PC-3 (cell line): ENCODE measurements around the gene GFOD1.

Source experiments
- EZH2 ChIP-seq: fragments of 300-600 bp; sonication (generic); IDR thresholded peaks from one replicate; pipeline ENCODE4 v1.6.1; 2017; ENCODE audit warnings: antibody characterized with exemption, mild to moderate bottlenecking, low read length; ENCODE audit not compliant: unreplicated experiment
- TF ChIP-seq, protein P1 (sequence below): fragments of 300-600 bp; sonication (generic); conservative IDR thresholded peaks from 2 replicates; pipeline ENCODE4 v1.5.1; 2017; ENCODE audit warnings: antibody characterized with exemption, low read depth, mild to moderate bottlenecking, low read length

DNA sequence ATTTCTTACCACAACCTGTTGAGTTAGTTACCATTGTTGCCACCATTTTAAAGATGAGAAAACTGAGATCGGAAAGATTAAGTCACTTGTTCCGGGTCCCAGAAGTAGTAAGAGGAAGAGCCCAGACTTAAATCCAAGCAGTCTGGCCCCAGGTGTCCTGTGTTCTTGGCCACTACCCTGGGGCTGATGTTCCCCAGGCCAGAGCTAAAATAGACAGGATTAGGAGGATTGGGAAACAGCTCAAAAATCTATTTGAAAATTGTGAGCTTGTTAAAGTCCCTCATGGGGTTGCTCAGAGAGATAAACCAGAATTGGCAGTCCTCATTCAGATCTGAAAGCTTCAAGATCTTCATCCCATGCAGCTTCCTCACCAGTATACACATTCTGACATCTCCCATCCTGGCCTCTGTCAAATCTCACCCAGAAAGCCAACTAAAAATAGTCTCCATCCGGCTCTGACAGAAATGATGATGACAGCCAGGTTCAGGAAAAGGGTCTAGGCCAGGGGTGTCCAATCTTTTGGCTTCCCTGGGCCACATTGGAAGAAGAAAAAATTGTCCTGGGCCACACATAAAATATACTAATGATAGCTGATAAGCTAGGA is 62.0 kb downstream of the GFOD1 start:
- TF ChIP-seq, protein P1, sequence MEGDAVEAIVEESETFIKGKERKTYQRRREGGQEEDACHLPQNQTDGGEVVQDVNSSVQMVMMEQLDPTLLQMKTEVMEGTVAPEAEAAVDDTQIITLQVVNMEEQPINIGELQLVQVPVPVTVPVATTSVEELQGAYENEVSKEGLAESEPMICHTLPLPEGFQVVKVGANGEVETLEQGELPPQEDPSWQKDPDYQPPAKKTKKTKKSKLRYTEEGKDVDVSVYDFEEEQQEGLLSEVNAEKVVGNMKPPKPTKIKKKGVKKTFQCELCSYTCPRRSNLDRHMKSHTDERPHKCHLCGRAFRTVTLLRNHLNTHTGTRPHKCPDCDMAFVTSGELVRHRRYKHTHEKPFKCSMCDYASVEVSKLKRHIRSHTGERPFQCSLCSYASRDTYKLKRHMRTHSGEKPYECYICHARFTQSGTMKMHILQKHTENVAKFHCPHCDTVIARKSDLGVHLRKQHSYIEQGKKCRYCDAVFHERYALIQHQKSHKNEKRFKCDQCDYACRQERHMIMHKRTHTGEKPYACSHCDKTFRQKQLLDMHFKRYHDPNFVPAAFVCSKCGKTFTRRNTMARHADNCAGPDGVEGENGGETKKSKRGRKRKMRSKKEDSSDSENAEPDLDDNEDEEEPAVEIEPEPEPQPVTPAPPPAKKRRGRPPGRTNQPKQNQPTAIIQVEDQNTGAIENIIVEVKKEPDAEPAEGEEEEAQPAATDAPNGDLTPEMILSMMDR: no peak
- TF ChIP-seq EZH2: no peak
